Muscle of leg (tissue), 11 donors: ENCODE measurements around the gene AGR3. TPM values are rescaled to one million over a fixed set of nuclear protein-coding genes. Genes with fewer than 3 reads are reported as not detected.

Experiments
- DNase-seq: peaks from one replicate; pipeline ENCODE4 v3.0.0; 2013
- H3K27ac ChIP-seq: one replicate; pipeline ENCODE4 v1.5.1; 2013; ENCODE audit warnings: mild to moderate bottlenecking, low read length, control low read depth
- H3K27me3 ChIP-seq: one replicate; pipeline ENCODE4 v1.6.1; 2013; ENCODE audit warnings: low read length; ENCODE audit not compliant: control insufficient read depth, insufficient read depth
- H3K36me3 ChIP-seq: one replicate; pipeline ENCODE4 v1.6.1; 2013; ENCODE audit warnings: low read length; ENCODE audit not compliant: control insufficient read depth, insufficient read depth
- H3K4me1 ChIP-seq: one replicate; pipeline ENCODE4 v1.6.1; 2013; ENCODE audit warnings: low read length; ENCODE audit not compliant: control insufficient read depth, insufficient read depth
- H3K4me3 ChIP-seq: one replicate; pipeline ENCODE4 v1.5.1; 2013; ENCODE audit warnings: low read length, control low read depth
- H3K9me3 ChIP-seq: replicated peaks from 2 replicates; pipeline ENCODE4 v1.6.1; 2013; ENCODE audit warnings: low read depth, low read length; ENCODE audit not compliant: control insufficient read depth
- WGBS: methylation state at CpG from one replicate; pipeline ENCODE4 v1.1.5; 2013; ENCODE audit warnings: missing lambda C conversion rate; ENCODE audit not compliant: insufficient coverage; 5-methylcytosine and 5-hydroxymethylcytosine counted together
- polyA plus RNA-seq, 8 donors: library from polyadenylated mRNA; unstranded; fragments of 120-200 nt; gene quantifications; one replicate each; pipeline versions ENCODE4 v1.2.1 to v1.2.3, GENCODE V29; 2013; ENCODE audit warnings: inconsistent platforms in 1 of 8, low replicate concordance in 1 of 8; ENCODE audit not compliant: insufficient read length in 8 of 8, insufficient read depth in 1 of 8
- total RNA-seq: library from RNA; stranded (reverse); fragments of 120-200 nt; gene quantifications from one replicate; pipeline ENCODE4 v1.2.4, GENCODE V29; 2013

AGR3 gene
- total and polyA plus RNA-seq, 9 donors, result 0.27 to 9.1 (median 1.1) TPM; not detected in 6

GRCh38 chr7:16918288-16918895 is 36.6 kb upstream of the AGR3 start:
- WGBS, result no CpG with 5 or more reads among the region's 6 CpGs
- no peaks in the 10 kb centered on the region for H3K36me3 ChIP-seq
- DNase-seq, result peak; percentile 61
- H3K4me1 ChIP-seq, result no peaks in the 10 kb centered on the region
- no peaks in the 10 kb centered on the region for H3K9me3 ChIP-seq
- no peak overlapping the region for H3K27ac ChIP-seq
- H3K27me3 ChIP-seq, result no peaks in the 10 kb centered on the region
- H3K4me3 ChIP-seq, result no peak overlapping the region

GRCh38 chr7:16916738-16917137 is 35.0 kb upstream of the AGR3 start:
- no CpG with 5 or more reads among the region's 5 CpGs for WGBS
- Histone ChIP-seq H3K27me3 (no peaks in the 10 kb centered on the region), H3K4me3 (no peak overlapping the region), H3K27ac (no peak overlapping the region), H3K4me1 (no peaks in the 10 kb centered on the region), H3K9me3 (peaks cover 2% of the 10 kb centered on the region), H3K36me3 (no peaks in the 10 kb centered on the region)
- no peak for DNase-seq

GRCh38 chr7:16916105-16916639 is 34.4 kb upstream of the AGR3 start:
- H3K27ac ChIP-seq, result no peak overlapping the region
- WGBS, result 29% methylated on average over 1 of the region's 1 CpG
- H3K4me1 ChIP-seq, result no peaks in the 10 kb centered on the region
- peaks cover 4% of the 10 kb centered on the region for H3K9me3 ChIP-seq
- DNase-seq, result no peak
- H3K36me3 ChIP-seq, result no peaks in the 10 kb centered on the region
- no peak overlapping the region for H3K4me3 ChIP-seq
- H3K27me3 ChIP-seq, result no peaks in the 10 kb centered on the region

- 100% methylated on average over 1 of the region's 4 CpGs for WGBS
- no peak for DNase-seq
- Histone ChIP-seq H3K36me3 (no peaks in the 10 kb centered on the region), H3K27me3 (no peaks in the 10 kb centered on the region), H3K4me3 (no peak overlapping the region), H3K27ac (no peak overlapping the region), H3K4me1 (no peaks in the 10 kb centered on the region), H3K9me3 (peaks cover 4% of the 10 kb centered on the region)
Observed at GRCh38 chr7:16915405-16915804, 33.6 kb upstream of the AGR3 start.

- Histone ChIP-seq H3K27ac (no peak overlapping the region), H3K27me3 (no peaks in the 10 kb centered on the region), H3K36me3 (no peaks in the 10 kb centered on the region), H3K4me3 (no peak overlapping the region), H3K4me1 (no peaks in the 10 kb centered on the region), H3K9me3 (peaks cover 4% of the 10 kb centered on the region)
- DNase-seq, result no peak
- 80% methylated on average over 2 of the region's 4 CpGs for WGBS
Observed at GRCh38 chr7:16914771-16915170, 33.0 kb upstream of the AGR3 start.

- H3K9me3 ChIP-seq, result peaks cover 4% of the 10 kb centered on the region
- H3K4me3 ChIP-seq, result no peak overlapping the region
- no peaks in the 10 kb centered on the region for H3K4me1 ChIP-seq
- no peaks in the 10 kb centered on the region for H3K36me3 ChIP-seq
- H3K27ac ChIP-seq, result no peak overlapping the region
- WGBS, result 89% methylated on average over 3 of the region's 5 CpGs
- no peaks in the 10 kb centered on the region for H3K27me3 ChIP-seq
- no peak for DNase-seq
Observed at GRCh38 chr7:16913643-16914042, 31.9 kb upstream of the AGR3 start.

- Histone ChIP-seq H3K4me3 (no peak overlapping the region), H3K27ac (no peak overlapping the region)
- no CpG with 5 or more reads among the region's 4 CpGs for WGBS
Observed at GRCh38 chr7:16912540-16912939, 30.8 kb upstream of the AGR3 start.

GRCh38 chr7:16908561-16908960 is 26.8 kb upstream of the AGR3 start:
- H3K4me1 ChIP-seq, result no peaks in the 10 kb centered on the region
- no peak for DNase-seq
- H3K27ac ChIP-seq, result no peak overlapping the region
- H3K9me3 ChIP-seq, result peaks cover 4% of the 10 kb centered on the region
- H3K36me3 ChIP-seq, result no peaks in the 10 kb centered on the region
- no peaks in the 10 kb centered on the region for H3K27me3 ChIP-seq
- H3K4me3 ChIP-seq, result no peak overlapping the region
- WGBS, result 82% methylated on average over 3 of the region's 3 CpGs

More at GRCh38 chr7:16912540-16912939, 30.8 kb upstream of the AGR3 start:
- Histone ChIP-seq H3K36me3 (no peaks in the 10 kb centered on the region), H3K4me1 (no peaks in the 10 kb centered on the region), H3K27me3 (no peaks in the 10 kb centered on the region), H3K9me3 (peaks cover 4% of the 10 kb centered on the region)
- no peak for DNase-seq

GRCh38 chr7:16905300-16906044 is 23.7 kb upstream of the AGR3 start:
- DNase-seq, result peak; percentile 26
- 0% methylated on average over 1 of the region's 5 CpGs for WGBS

GRCh38 chr7:16904076-16904475 is 22.3 kb upstream of the AGR3 start:
- Histone ChIP-seq H3K4me3 (no peak overlapping the region), H3K27me3 (no peaks in the 10 kb centered on the region), H3K36me3 (no peaks in the 10 kb centered on the region), H3K27ac (no peak overlapping the region), H3K9me3 (no peaks in the 10 kb centered on the region), H3K4me1 (no peaks in the 10 kb centered on the region)
- WGBS, result no CpG with 5 or more reads among the region's 2 CpGs
- DNase-seq, result no peak

More at GRCh38 chr7:16905300-16906044, 23.7 kb upstream of the AGR3 start:
- no peaks in the 10 kb centered on the region for H3K27me3 ChIP-seq
- H3K36me3 ChIP-seq, result no peaks in the 10 kb centered on the region
- no peaks in the 10 kb centered on the region for H3K9me3 ChIP-seq
- no peaks in the 10 kb centered on the region for H3K4me1 ChIP-seq
- no peak overlapping the region for H3K27ac ChIP-seq
- no peak overlapping the region for H3K4me3 ChIP-seq
